GM12878 (cell line): ENCODE data around the gene SHROOM1. TPM values are rescaled to one million over a fixed set of nuclear protein-coding genes. Genes with fewer than 3 reads are reported as not detected.

ENCODE experiments used
- ATAC-seq: fragments of 200-7000 bp; cut with Tn5 transposase; 3 replicates; pipeline ENCODE4 v1.9.1; 2020; ENCODE audit warnings: mild to moderate bottlenecking, moderate library complexity
- BruUV-seq: library from RNA; stranded (reverse); fragments of 400-500 nt; replicated peaks from 2 replicates; lab custom pipeline; 2021; lab: Mats Ljungman, UMichigan
- CTCF ChIA-PET: fragments of 300-600 bp; sonication (Branson Sonifier 250); formaldehyde crosslinking; extraction: SDS; loops from one replicate; lab custom pipeline; 2021; ENCODE audit warnings: inconsistent platforms; lab: Yijun Ruan, JAX
- POLR2A ChIA-PET: fragments of 350-600 bp; formaldehyde crosslinking; extraction: SDS; loops from one replicate; lab custom pipeline; 2021; ENCODE audit warnings: inconsistent platforms; lab: Charles Lee
- RAD21 ChIA-PET: fragments of 300-600 bp; sonication (Branson Sonifier 250); formaldehyde crosslinking; loops from one replicate; lab custom pipeline; 2023; ENCODE audit warnings: antibody characterized with exemption; ENCODE audit not compliant: unreplicated experiment; lab: Charles Lee
- SMC1A ChIA-PET: fragments of 300-600 bp; sonication (Branson Sonifier 250); formaldehyde crosslinking; loops from one replicate; lab custom pipeline; 2023; ENCODE audit not compliant: unreplicated experiment, uncharacterized antibody; lab: Charles Lee
- DNase-seq: peaks from one replicate; pipeline ENCODE4 v3.0.0-alpha.2; 2011; ENCODE audit warnings: low read depth, low spot score
- FAIRE-seq: peaks from 3 replicates; lab custom pipeline; 2011; peaks lifted over from hg19 to GRCh38; lab: Jason Lieb, UNC
- H2AFZ ChIP-seq: 2 replicates; pipeline ENCODE4 v1.6.0; 2011; ENCODE audit warnings: low read depth, low read length, control low read depth; ENCODE audit not compliant: control insufficient read depth
- H3K27ac ChIP-seq: 2 replicates; pipeline ENCODE4 v1.5.1; 2011; ENCODE audit warnings: control low read depth; ENCODE audit not compliant: control insufficient read depth, insufficient read depth
- H3K27me3 ChIP-seq, 2 experiments: replicated peaks in 1 of 2; 2 replicates each; pipeline versions ENCODE4 v1.6.0 to v1.6.1; 2011; ENCODE audit warnings: low read length in 1 of 2; ENCODE audit not compliant: control insufficient read depth in 2 of 2, insufficient read depth in 2 of 2
- H3K36me3 ChIP-seq, 2 experiments: 2 replicates each; pipeline ENCODE4 v1.5.1; 2011; ENCODE audit warnings: low read length in 1 of 2; ENCODE audit not compliant: control insufficient read depth in 2 of 2, insufficient read depth in 2 of 2
- H3K4me1 ChIP-seq: 2 replicates; pipeline ENCODE4 v1.6.1; 2011; ENCODE audit warnings: mild to moderate bottlenecking, low read length, moderate library complexity, mixed read lengths; ENCODE audit not compliant: control insufficient read depth, insufficient read depth
- H3K4me2 ChIP-seq: 2 replicates; pipeline ENCODE4 v1.6.0; 2011; ENCODE audit warnings: control low read depth; ENCODE audit not compliant: control insufficient read depth, insufficient read depth
- H3K4me3 ChIP-seq: fragments of 200-600 bp; sonication (generic); 2 replicates; pipeline ENCODE4 v1.5.1; 2016
- H3K79me2 ChIP-seq: 2 replicates; pipeline ENCODE4 v1.6.0; 2011; ENCODE audit warnings: low read length; ENCODE audit not compliant: control insufficient read depth, insufficient read depth
- H3K9ac ChIP-seq: 2 replicates; pipeline ENCODE4 v1.8.0; 2011; ENCODE audit warnings: low read length, control low read depth, mixed read lengths; ENCODE audit not compliant: control insufficient read depth, insufficient read depth
- H3K9me3 ChIP-seq: replicated peaks from 3 replicates; pipeline ENCODE4 v1.5.1; 2011; ENCODE audit warnings: mild to moderate bottlenecking, low read length; ENCODE audit not compliant: control insufficient read depth, insufficient read depth
- H4K20me1 ChIP-seq: 2 replicates; pipeline ENCODE4 v1.6.0; 2011; ENCODE audit not compliant: control insufficient read depth, insufficient read depth
- MTA2 ChIP-seq: fragments of 450-650 bp; IDR thresholded peaks from 2 replicates; pipeline ENCODE4 v1.6.1; 2016; ENCODE audit warnings: low read depth, mild to moderate bottlenecking, moderate library complexity
- MXI1 ChIP-seq: fragments of 150-350 bp; IDR thresholded peaks from 2 replicates; pipeline ENCODE4 v1.6.1; 2011; ENCODE audit warnings: low read depth, mild to moderate bottlenecking, inconsistent platforms, low read length, improper control_type of control experiment
- RAD51 ChIP-seq: fragments of 450-650 bp; IDR thresholded peaks from 2 replicates; pipeline ENCODE4 v1.6.1; 2016; ENCODE audit warnings: moderate library complexity, mild to moderate bottlenecking, inconsistent platforms
- SREBF1 ChIP-seq: IDR thresholded peaks from 2 replicates; pipeline ENCODE4 v1.6.1; 2012; ENCODE audit warnings: mild to moderate bottlenecking, low read length
- WGBS: methylation state at CpG from one replicate; pipeline ENCODE4 v1.1.6; 2016; ENCODE audit warnings: low lambda C conversion rate; ENCODE audit not compliant: insufficient replicate concordance, insufficient coverage; ENCODE audit errors: missing lambda C conversion rate; 5-methylcytosine and 5-hydroxymethylcytosine counted together
- in situ Hi-C: fragments of 300-500 bp; cut with MboI; formaldehyde crosslinking; loops from 9 replicates; pipeline ENCODE4 v1.14.3; 2018; ENCODE audit warnings: mixed read lengths
- intact Hi-C: fragments of 100-400 bp; cut with micrococcal nuclease; formaldehyde crosslinking; loops from one replicate; pipeline ENCODE4 v1.14.2; 2022; ENCODE audit not compliant: unreplicated experiment
- polyA plus RNA-seq, 11 experiments: library from polyadenylated mRNA; depleted of rRNA in 4 of 11; unstranded in 6 of 11; stranded (reverse) in 5 of 11; fragments of >200 nt; fragmentation: Nextera tagmentation in 4 of 11; fragmentation: Illumina TruSeq in 1 of 11; extraction: Ambion mirVana in 4 of 11; extraction: Trizol in 1 of 11; gene quantifications; 1 replicate in 1 of 11; 2 replicates in 10 of 11; pipeline versions ENCODE4 v1.2.1 to v1.2.3, GENCODE V29; 2011 to 2016; ENCODE audit warnings: inconsistent platforms in 2 of 11, missing spikeins in 2 of 11, low read depth in 1 of 11
- total RNA-seq, 4 experiments: library from RNA; depleted of rRNA in 3 of 4; stranded (reverse); fragments of >200 nt in 3 of 4; fragmentation: Illumina TruSeq in 1 of 4; extraction: Trizol in 1 of 4; gene quantifications; 2 replicates each; pipeline versions ENCODE4 v1.2.1 to v1.2.3, GENCODE V29; 2013 to 2021
- TF ChIP-seq, protein P1 (sequence below): IDR thresholded peaks from 2 replicates; pipeline ENCODE4 v1.6.1; 2012; ENCODE audit warnings: low read depth, low read length, improper control_type of control experiment
- TF ChIP-seq, protein P2 (sequence below): IDR thresholded peaks from 2 replicates; pipeline ENCODE4 v1.6.1; 2012; ENCODE audit warnings: mild to moderate bottlenecking, low read depth, low read length

The SHROOM1 gene
- total and polyA plus RNA-seq, 10 of the 15 experiments (the other 5 are each of a cell fraction or from before 2014, with no cell fraction given) = 0.05 to 3.9 (median 1.3) TPM

DNA sequence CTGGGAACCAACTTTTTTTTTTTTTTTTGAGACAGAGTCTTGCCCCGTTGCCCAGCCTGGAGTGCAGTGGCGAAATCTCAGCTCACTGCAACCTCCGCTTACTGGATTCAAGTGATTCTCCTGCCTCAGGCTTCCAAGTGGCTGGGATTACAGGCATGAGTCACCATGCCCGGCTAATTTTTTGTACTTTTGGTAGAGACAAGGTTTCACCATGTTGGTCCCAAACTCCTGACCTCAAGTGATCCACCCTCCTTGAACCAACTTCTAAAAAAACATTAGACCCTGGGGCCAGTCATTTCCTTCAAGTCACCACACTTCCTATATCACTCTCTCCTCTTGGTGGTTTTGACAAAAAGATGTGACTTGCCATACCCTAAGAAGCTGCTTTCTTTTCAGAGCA lies 10.9 kb upstream of the SHROOM1 start:
- Histone ChIP-seq H3K27ac (no peak overlapping the region), H3K9me3 (no peaks in the 10 kb centered on the region), H3K79me2 (no peaks in the 10 kb centered on the region), H3K27me3 (no peaks in the 10 kb centered on the region), H3K36me3 (no peaks in the 10 kb centered on the region), H2AFZ (no peak overlapping the region), H3K4me3 (no peak overlapping the region), H3K4me1 (no peaks in the 10 kb centered on the region), H3K9ac (no peak overlapping the region), H4K20me1 (no peaks in the 10 kb centered on the region), H3K4me2 (no peak overlapping the region)
- BruUV-seq = no TSS peak
- TF ChIP-seq SREBF1 (no peak), MTA2 (no peak), MXI1 (no peak), RAD51 (no peak)
- TF ChIP-seq, protein P1, sequence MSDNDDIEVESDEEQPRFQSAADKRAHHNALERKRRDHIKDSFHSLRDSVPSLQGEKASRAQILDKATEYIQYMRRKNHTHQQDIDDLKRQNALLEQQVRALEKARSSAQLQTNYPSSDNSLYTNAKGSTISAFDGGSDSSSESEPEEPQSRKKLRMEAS = no peak
- TF ChIP-seq, protein P2, sequence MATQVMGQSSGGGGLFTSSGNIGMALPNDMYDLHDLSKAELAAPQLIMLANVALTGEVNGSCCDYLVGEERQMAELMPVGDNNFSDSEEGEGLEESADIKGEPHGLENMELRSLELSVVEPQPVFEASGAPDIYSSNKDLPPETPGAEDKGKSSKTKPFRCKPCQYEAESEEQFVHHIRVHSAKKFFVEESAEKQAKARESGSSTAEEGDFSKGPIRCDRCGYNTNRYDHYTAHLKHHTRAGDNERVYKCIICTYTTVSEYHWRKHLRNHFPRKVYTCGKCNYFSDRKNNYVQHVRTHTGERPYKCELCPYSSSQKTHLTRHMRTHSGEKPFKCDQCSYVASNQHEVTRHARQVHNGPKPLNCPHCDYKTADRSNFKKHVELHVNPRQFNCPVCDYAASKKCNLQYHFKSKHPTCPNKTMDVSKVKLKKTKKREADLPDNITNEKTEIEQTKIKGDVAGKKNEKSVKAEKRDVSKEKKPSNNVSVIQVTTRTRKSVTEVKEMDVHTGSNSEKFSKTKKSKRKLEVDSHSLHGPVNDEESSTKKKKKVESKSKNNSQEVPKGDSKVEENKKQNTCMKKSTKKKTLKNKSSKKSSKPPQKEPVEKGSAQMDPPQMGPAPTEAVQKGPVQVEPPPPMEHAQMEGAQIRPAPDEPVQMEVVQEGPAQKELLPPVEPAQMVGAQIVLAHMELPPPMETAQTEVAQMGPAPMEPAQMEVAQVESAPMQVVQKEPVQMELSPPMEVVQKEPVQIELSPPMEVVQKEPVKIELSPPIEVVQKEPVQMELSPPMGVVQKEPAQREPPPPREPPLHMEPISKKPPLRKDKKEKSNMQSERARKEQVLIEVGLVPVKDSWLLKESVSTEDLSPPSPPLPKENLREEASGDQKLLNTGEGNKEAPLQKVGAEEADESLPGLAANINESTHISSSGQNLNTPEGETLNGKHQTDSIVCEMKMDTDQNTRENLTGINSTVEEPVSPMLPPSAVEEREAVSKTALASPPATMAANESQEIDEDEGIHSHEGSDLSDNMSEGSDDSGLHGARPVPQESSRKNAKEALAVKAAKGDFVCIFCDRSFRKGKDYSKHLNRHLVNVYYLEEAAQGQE = no peak
- intact Hi-C loops (no loop called here), in situ Hi-C loops (no loop called here)
- ChIA-PET POLR2A (interaction anchor here (0.6 kb wide), 1 partner anchor 263 kb away, joined by 3 read pairs; no protein-coding TSS in a partner anchor), RAD21 (interaction anchor here (1.5 kb wide), 1 partner anchor 22 kb away, joined by 3 read pairs; no protein-coding TSS in a partner anchor), CTCF (interaction anchor here (0.7 kb wide), 1 partner anchor 1567 kb away, joined by 3 read pairs; no protein-coding TSS in a partner anchor), SMC1A (interaction anchor here (1.0 kb wide), 1 partner anchor 202 kb away, joined by 4 read pairs; no protein-coding TSS in a partner anchor)
- ATAC-seq = no peak
- no peak for FAIRE-seq
- 79% methylated on average over 4 of the region's 4 CpGs for WGBS
- DNase-seq = no peak
